GF-D8 (cell line): ENCODE data around the gene RCOR2.
A peak's percentile ranks its signal among the peaks of the same experiment; 100 is the strongest.
"Not testable (repeated sequence)": the region's sequence is repeated elsewhere in the genome, so short reads cannot be mapped to it uniquely, and the experiment has no call there.

Experiments
- DNase-seq: peaks from one replicate; lab custom pipeline; 2025; lab: John Stamatoyannopoulos, UW

RCOR2 gene

DNA sequence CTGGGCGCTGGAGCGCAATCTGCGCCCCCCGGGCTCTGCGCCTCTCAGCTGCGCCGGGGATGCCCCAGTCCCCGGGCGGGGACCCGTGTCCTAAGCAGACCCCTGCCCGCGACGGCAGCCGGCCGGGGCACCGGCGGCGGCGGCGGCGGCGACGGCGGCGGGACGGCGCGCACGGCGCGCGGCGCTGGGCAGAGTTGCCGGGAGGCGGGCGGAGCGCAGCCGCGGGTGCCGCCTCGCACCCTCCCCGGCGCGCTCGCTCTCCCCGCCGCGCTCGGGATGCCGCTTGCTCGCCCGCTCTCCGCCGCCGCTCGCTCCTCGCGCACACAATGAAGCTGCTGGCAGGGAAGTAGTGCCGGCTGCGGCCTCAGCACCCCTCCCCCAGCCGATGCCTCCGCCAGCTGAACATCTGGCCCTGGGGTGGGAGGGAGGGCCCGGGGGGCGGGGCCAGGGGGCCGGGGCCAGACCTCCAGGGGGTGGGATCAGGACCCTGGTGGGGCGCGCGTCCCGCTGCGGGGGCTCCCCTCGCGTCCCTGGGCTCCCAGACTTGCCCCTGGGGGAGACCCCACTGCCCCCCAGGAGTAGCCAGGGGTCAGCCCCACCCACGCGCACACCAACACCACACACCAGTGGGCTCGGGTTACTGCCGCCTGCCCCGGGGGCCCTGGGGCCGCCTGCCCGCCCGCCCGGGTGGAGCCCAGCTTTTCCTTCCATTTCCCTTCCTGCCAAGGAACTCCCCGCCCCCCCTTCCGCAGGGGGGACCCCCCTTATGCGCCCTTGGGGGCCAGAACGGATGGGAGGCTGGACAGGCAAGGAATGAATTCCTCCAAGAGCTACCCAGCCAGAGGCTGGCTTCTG lies at the start of gene RCOR2:
TSS of gene RCOR2 (minus strand) at position 328 of the 855 bp plus-strand sequence. CDS start 708 bp downstream, outside the sequence.
- DNase-seq, result peak; percentile 58

DNA sequence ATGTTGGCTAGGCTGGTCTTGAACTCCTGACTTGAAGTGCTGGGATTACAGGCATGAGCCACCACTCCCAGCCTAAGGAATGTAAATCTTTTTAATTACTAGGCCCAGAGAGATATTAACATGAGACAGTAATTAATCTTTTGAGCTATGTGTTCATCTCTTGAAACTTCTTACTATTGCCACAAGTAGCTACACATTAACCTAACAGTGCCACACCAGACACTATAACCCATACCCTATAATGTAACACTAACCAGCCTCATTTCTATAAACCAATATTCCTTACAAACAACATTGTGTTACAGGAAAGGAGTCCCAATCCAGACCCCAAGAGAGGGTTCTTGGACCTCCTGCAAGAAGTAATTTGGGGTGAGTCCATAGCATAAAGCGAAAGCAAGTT lies 49.5 kb upstream of the RCOR2 start:
- DNase-seq, result no peak

DNA sequence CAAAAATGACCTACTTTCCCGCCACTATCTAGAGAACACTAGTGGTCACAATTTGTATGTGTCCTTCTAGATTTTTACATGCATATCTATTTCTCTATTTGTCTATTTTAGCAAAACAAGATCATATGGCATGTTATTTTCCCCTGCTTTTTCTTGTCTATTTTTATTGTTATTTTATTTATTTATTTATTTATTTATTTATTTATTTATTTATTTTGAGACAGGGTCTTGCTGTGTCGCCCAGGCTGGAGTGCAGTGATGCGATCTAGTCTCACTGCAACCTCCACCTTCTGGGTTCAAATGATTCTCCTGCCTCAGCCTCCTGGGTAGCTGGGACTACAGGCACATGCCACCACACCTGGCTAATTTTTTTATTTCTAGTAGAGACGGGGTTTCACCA lies 46.9 kb upstream of the RCOR2 start:
- not testable (repeated sequence) for DNase-seq

- peak; percentile 62 for DNase-seq
Measured at GRCh38 chr11:63961608-63962412, 44.8 kb upstream of the RCOR2 start.

DNA sequence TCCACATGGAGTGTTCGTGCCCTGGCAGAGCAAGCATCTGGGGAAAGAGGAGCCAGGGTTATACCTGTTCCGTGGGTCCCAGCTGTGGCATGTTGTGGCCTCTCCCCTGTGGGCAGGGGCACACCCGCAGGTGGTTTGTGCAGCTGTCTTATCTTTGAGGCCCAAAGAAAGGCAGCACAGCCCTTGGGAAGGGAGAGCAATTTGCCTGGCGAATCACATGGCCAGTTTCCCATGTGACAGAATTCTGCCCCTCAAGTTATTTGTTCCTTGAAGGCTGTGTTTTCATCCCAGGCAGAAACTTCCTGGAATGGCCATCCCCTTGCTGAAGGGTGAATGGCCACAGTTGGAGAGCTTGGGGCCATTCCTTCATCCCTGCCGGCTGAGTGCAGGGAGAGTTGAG lies 41.0 kb upstream of the RCOR2 start:
- DNase-seq, result no peak

DNA sequence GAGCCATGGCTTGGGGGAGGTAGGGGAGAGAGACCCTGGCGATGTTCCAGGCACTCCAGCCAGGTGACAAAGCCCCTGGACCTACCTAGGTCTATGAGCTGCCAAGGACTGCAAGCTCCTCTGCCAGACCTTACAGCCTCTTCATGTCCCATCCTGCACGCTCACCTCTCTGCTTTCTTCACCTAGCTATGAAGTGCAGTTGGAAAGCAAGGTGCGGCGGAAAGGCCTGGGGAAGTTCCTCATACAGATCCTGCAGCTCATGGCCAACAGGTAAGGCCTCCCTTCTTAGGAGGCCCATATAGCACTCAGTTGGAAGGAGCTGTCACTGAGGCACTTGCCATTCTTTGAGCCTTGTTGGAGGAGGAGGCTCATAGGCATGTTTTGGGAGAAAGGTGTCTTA lies 35.6 kb upstream of the RCOR2 start:
- no peak for DNase-seq

- peak; percentile 56 for DNase-seq
Measured at GRCh38 chr11:63951779-63952536, 35.0 kb upstream of the RCOR2 start.

- peak; percentile 5 for DNase-seq
Measured at GRCh38 chr11:63945477-63946163, 28.7 kb upstream of the RCOR2 start.

DNA sequence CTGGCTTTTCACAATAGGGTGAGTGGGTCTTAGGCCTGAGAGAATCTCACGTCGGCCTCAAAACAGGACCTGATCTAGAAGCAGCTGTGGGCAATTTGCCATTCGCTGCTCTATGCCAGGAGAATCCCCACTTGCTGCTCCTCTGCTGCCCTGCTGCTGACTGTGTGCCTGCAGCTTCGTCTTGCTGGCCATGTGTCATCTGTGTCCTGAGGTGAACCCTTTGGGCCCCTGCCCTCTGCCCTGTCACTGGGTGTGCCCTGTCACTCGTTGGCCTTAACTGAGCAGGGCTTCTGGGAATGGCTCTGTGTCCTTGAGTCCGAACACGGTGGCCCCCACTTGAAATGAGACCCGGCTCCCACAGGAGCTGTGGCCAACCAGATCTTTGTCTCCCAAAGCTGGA lies 28.0 kb upstream of the RCOR2 start:
- no peak for DNase-seq

- DNase-seq, result no peak
Measured at GRCh38 chr11:63942803-63943202, 25.8 kb upstream of the RCOR2 start.

DNA sequence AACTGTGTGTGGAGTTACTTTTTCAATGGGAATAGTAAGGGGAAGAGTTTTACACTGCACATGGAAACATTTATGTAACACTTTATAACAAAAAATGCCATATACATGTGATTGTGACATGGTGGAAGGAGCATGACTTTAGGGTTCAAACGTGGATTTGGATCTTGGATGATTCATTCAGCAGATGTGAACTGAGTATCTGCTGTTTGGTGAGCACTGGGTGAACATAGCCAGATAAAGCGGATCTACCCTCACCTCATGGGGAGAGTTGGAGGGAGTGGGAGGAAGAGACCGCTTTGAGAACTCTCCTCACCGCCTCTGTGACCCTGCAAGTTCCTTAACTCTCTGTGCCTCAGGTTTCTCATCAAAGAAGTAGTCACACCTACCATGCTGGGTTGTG lies 24.9 kb upstream of the RCOR2 start:
- DNase-seq, result no peak

GRCh38 chr11:63940786-63941185 lies 23.8 kb upstream of the RCOR2 start:
- DNase-seq, result no peak

- no peak for DNase-seq
Measured at GRCh38 chr11:63939397-63939891, 22.5 kb upstream of the RCOR2 start.

DNA sequence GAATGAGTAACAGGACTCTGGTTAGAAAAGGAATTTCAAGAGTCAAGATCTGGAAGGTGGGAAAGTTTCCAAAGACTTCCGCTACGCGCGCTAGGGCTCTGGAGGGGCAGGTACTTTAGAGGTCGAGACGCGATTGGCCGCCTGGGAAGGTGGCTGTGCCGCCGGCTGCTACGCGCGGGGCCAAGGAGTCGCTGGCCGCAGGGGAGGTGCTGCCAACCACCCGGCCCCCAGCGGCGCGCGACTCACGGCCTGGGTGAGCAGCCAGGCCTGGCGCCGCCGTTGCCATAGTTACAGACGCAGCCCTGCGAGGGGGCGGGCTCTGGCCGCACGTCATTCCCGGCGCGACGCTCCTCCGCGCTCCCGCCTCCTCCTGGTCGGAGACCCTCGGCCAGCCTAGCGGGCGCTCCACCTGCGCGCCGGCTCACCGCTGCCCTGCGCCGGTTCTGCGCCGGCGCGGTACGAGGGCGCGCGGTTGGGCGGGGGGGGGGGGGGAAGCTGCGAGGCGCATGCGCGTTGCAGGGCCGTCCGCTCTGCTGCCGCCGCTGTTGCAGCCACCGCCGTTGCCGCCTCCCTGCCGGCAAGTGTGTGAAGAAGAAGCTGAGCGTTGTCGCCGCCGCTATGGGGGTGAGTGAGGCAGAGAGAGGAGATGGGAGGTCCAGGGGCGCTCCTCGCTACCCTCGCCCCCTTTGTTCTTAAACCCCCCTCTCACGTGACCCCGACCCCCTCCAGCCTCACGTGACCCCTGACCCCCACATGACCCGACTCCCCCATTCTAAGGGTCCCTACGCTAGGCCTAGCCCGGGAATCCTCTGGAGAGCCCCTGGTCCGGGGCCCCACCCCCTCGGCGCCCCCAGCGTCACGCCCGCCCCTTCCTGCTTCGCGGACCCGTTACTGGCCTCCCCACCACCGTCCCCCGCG lies 21.8 kb upstream of the RCOR2 start, which contains the start of gene NAA40:
TSS of gene NAA40 (plus strand) at position 524 of the 918 bp plus-strand sequence. CDS start at position 619, 95 bp downstream.
- DNase-seq, result peak; percentile 93

GRCh38 chr11:63937713-63938478 lies 20.9 kb upstream of the RCOR2 start:
- DNase-seq, result no peak

GRCh38 chr11:63933459-63933858 lies 16.5 kb upstream of the RCOR2 start:
- DNase-seq, result no peak

- no peak for DNase-seq
Measured at GRCh38 chr11:63931876-63932275, 14.9 kb upstream of the RCOR2 start.

DNA sequence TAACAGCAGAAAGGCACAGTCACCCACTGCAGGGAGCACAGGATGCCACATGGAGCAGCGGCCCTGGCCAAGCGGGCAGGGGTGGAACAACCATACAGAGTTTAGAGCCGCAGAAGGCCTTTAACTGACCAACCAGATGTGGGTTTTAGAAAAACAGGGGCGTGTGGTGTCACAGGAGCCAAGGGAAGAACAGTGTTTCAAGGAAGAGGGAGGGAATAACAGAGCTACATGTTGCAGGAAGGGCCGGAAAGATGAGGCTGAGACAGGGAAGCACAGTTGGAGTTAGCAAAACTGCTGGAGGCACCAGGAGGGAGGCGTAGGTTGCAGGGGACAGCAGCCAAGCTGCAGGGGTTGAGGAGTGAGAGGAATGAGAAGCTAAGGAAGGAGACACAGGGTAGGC lies 14.1 kb upstream of the RCOR2 start:
- no peak for DNase-seq

DNA sequence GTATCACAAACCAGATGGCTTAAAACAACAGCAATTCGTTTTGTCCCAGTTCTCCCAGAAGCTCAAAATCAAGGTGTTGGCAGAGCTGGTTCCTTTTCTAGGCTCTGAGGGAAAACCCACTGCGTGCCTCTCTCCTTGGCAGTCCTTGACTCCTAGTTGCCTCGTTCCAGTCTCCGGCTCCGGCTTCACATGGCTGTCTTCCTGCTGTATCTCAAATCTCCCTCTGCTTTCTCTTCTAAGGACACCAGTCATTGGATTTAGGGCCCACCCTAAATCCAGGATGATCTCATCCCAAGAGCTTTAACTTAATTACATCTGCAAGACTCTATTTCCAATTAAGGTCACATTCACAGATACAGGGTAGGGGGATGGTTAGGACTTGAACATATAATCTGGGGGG lies 12.7 kb upstream of the RCOR2 start:
- no peak for DNase-seq

GRCh38 chr11:63923319-63923718 lies 6.4 kb upstream of the RCOR2 start:
- no peak for DNase-seq
